HS-27A (cell line): Measurements from ENCODE around the gene TNFRSF13B.
"Not testable (repeated sequence)": the region's sequence is repeated elsewhere in the genome, so short reads cannot be mapped to it uniquely, and the experiment has no call there.

ENCODE experiments used
- DNase-seq: peaks from one replicate; pipeline ENCODE4 v3.0.0-alpha.2; 2012; ENCODE audit warnings: low read depth, missing footprints

The TNFRSF13B gene

DNA sequence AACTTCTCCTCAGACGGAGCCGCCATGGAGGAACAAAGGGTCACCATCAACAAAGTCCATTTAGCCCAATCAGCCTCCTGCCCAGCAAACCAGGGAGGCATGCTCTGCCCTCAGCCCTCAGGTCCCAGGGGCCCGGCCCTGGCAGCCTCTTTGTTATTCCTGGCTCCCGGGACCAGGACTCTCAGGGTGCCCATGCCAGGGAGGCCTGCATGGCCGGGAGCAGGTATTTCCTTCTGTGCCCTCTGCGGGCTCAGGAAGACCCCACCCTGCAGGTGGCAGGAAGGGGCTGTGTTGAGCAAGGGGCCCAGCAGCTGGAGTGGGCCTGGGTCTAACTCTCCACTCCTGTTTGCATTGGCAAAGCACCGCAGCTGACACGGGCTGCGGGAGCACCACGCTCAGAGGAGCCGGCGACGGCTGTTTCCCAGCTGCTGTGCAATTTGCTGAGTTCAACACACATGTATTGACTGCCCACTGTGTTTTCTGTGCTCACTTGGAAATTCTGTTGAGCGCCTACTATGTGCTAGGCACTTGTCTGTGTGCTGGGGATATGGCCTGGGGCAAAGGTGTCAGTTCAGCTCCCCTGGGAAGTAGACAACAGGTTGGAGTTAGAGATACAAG, 33.2 kb upstream of the TNFRSF13B start:
- DNase-seq: not testable (repeated sequence)

DNA sequence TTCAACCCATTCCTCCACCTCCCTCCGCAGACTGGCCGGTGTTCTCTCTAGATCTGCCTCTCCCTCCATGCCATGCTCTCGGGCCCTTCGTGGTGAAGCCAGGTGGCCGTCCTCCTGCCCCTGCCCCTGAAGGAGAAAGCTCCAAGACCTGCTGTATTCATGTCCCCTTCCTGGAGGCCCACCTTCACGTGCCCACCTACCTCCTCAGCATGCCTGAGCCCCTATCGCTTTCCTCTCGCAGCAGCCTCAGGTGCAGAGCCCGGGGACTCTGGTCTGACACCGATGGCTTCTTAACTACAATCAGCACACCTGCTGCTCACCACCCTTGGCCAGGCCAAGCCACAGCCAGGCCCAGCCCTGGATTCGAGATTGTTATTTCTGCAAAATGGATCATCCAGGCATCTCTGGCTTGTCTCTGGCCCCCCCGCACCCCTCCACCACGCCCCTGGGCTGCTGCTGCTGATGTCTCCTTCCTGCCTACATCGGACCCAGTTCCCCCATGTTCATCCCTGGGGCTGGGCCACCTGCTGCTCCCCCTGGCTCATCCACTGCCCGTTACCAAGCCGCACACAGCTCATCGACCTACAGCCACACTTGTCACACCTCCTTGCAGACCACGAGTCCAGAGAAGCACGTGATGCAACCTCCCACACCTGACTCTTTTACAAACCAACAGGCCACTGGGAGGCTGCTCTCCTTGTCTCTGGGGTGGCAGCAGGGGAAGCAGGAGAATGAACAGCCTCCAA, 32.5 kb upstream of the TNFRSF13B start:
- no peak for DNase-seq

DNA sequence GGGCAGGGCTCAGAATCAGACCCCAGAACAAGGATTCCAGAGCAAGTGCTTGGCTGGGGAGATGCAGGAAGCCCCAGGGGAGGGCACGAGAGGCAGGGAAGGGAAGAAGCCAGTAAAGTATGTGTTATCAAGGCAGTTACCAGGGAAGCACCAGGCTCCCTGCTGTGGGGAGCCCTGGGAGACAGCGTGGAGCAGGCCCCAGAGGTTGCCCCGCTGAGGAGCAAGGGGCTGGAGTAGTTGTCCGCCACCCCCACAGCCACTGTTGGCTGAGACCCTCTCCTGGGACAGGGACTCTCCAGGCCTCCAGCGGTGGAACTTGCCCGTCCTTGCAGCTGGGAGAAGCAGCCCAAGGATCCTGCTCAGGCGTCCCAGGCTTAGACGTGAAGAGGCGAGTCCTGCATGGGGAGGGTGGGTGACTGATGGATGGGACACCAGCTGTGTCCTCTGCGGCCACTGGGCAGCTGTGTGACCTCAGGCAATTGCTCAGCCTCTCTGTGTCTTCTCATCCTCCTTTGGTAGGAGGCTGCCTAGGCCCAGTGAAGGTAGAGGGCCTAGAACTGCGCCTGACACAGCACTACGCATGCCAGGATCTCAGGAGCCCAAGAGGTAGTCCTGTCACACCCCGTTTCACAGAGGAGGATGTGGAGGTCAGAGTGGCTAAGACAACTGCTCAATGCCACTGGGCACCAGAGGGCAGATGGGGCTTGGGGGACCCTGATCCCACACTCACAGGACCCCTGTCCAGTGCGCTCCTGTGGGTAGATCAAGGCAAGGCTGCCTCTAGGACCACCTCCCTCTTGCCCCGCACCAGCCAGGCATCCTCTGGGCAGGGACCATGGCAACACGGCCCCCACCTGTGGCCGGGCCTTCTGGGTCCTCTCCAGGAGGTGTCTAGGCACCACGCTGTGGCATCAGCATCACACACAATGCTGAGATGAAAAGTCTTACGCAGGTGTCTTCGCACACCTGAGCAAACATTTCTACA, 31.1 kb upstream of the TNFRSF13B start:
- not testable (repeated sequence) for DNase-seq

DNA sequence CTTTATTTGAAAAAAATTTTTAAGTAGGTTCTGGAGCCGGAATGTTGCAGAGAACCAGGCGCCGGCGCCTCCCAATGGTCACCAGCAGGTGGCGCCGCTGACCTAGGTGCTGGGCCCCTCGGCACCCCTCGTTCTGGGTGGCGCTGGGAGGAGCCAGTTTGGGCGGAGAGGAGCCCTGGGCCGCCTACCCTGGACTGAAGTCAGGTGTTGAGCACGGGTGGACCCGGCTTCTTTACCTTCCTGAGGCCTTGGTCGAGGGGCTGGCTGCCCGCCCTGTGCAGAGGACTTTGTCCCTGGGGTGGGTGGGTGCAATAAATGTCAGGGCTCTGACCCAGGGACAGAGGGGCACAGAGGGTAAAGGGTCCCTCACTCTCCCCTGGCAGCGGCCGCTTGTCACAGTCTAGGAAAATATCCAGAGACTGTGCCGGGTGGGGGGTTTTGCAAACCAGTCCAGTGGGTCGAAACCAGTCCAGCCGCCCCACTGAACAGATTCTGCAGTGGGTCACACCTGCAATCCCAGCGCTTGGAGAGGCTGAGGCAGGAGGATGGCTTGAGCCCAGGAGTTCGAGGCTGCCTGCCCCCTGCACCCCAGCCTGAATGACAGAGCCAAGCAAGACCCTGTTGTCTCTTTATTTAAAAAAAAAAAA, 30.1 kb upstream of the TNFRSF13B start:
- peak; percentile 30 for DNase-seq

DNA sequence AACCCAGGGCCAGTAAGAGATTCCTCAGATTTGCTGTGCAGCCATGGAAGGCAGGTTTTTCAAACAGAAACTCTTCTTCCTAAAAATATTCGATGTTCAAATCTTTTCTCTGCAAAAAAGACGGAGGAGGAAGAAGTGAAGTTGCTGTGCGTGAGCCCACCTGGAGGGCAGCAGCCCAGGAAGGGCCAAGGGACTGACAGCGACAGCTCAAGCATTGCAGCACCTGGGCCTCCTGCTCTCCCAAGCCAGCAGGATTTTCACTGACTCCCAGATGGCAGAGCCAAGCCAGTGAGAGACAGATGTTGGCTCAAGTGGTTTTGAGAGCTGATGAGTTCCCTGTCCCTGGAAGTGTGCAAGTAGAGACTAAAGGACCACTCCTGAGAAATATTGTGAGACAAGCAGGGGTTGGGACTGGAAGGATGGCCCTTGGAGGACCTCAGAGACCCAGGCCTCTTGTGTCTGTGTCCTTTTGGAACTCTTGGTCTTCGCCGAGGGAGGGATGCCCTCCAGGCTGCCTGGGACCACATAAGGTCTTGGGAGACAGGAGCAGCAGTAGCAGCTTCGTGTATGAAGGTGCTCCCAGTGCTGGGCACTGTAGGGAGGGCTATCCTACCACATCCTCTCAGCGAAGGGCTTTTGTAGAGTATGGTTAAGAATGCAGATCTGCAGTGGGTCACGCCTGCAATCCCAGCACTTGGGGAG, 29.3 kb upstream of the TNFRSF13B start:
- DNase-seq: no peak

DNA sequence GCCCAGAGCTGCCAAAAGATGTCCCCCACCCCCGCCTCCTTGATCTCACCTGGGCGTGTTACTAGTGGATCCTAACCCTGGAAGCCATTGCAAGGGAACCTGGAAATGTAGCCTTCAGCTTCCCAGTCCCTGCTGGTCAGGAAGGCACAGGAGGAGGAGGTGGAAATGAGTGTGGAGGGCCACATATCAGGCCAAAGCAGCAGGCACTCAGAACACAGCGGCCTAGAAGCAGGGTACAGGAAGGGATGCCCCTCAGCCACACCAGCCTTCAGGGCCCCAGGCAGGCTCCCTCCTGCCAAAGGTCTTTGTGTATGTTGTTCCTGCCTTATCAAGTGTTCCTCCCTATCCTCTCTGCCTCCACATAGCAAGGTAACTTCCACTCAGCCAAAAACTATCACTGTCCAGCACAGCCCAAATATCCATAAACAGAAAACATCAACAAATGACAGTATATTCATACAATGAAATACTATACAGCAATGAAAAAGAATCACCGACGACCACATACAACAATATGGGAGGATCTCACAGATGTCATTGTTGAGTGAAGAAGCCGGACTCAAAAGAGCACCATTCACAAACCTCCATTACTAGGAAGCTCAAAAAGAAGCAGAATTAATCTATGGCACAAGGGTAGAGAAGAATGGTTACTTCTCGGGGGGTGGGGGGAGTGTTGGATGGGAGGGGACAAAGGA, 28.2 kb upstream of the TNFRSF13B start:
- DNase-seq: no peak

DNA sequence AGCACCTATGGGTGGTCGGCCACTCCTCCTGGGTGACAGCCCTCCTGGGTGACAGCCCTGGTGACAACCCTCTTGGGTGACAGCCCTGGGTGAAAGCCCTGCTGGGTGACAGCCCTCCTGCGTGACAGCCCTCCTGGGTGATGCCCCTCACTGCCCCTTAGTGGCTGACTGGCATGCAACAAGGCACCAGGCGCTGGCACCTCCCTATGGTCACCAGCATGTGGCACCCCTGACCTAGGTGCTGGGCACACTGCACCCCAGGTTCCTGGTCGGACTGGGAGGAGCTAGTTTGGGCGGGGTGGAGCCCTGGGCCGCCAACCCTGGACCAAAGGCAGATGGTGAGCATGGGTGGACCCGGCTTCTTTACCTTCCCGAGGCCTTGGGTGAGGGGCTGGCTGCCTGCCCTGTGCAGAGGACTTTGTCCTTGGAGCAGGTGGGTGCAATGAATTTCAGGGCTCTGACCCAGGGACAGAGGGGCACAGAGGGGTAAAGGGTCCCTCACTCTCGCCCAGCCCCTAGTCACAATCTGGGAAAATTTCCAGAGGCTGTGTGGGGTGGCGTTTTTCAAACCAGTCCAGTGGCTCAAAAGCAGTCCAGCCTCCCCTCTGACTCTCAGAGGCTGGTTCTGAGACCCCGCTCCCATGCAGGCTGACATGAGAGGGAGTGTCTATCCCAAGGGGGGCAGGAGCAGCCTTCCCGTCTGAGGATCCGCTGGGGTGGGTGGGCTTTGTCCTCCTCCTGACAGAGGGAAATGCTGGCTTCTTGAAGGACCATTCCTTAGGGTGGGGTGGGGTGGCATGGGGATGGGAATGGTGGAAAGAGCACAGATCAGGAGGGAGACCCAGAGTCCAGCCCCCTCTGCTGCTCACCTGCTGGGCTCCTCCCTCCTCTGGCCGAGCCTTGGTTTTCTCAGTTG, 25.9 kb upstream of the TNFRSF13B start:
- no peak for DNase-seq

DNA sequence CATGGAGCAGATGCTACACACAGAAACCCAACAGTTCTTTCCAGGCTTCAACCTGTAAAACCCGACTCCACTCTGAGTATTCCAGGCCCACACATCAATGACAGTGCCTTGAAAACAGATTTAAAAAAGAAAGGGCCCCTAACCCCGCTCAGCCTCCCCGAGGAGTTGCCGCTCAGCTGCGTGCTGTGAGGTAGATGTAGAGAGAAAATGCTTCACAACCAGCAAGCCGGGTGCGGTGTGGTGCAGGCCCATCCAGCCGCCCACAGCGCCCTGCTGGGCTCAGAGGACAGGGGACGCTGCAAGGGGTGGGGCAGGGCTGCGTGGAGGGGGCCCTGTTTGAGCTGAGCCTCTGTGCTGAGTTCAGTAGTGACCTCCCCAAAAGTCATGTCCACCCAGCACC, 24.8 kb upstream of the TNFRSF13B start:
- not testable (repeated sequence) for DNase-seq

DNA sequence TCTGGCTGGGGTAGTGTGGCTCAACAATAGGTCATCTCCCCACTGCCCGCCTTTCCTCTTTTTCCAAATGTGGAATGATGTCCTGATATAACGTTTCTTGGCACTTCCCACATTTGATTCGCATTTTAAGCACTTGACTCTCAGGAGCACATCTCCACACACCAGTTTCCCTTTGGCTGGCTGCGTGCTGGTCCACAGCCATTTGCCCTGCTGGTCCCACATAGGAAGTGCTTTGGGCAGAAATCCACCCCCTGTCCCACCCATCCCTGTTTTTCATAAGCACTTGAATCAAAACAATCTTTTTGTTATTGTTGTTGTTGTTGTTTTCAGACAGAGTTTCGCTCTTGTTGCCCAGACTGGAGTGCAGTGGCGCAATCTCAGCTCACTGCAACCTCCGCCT, 24.0 kb upstream of the TNFRSF13B start:
- no peak for DNase-seq

DNA sequence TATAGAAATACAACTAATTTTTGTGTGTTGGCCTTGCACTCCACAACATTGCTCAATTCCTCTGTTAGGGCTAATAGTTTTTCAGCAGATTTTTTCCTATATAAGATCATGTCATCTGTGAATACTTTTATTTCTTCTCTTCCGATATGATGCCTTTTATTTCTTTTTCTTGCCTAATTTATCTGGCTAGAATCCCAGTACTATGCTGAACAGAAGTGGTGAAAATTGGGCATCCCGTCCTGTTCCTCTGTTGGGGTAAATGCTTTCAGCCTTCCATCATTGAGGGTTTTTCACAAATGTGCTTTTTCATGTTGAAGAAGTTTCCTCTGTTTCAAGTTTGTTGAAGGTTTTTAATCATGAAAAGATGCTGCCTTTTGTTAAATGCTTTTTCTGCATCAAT, 22.7 kb upstream of the TNFRSF13B start:
- DNase-seq: no peak

DNA sequence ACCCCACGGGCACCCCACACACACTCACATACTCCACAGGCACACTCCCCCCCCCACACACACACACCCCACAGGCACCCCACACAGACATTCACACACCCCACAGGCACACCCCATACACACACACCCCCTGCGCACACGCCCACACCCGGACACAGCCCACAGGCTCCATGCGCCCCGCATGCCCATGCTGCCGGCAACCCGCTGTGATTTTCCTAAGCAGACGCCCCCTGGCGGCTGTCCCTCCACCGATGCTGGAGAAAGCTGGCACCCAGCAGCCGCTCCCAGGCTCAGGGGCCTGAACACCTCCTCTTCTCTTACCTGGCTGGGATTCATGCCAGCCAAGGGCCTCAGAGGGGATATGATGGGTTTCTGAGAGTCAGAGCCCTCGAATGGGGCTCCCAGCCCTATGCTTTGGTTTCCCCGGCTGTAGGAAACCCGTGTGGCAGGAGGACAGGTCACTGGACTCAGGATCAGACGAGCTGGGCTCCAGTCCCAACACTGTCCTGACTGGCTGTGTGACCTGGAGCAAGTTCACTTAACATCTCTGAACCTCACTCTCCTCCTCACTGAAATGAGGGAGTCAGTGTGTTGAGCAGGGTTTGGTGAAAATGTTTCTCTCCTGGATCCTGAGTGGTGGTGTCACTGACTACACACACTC, 19.6 kb upstream of the TNFRSF13B start:
- peak; percentile 53 for DNase-seq

DNA sequence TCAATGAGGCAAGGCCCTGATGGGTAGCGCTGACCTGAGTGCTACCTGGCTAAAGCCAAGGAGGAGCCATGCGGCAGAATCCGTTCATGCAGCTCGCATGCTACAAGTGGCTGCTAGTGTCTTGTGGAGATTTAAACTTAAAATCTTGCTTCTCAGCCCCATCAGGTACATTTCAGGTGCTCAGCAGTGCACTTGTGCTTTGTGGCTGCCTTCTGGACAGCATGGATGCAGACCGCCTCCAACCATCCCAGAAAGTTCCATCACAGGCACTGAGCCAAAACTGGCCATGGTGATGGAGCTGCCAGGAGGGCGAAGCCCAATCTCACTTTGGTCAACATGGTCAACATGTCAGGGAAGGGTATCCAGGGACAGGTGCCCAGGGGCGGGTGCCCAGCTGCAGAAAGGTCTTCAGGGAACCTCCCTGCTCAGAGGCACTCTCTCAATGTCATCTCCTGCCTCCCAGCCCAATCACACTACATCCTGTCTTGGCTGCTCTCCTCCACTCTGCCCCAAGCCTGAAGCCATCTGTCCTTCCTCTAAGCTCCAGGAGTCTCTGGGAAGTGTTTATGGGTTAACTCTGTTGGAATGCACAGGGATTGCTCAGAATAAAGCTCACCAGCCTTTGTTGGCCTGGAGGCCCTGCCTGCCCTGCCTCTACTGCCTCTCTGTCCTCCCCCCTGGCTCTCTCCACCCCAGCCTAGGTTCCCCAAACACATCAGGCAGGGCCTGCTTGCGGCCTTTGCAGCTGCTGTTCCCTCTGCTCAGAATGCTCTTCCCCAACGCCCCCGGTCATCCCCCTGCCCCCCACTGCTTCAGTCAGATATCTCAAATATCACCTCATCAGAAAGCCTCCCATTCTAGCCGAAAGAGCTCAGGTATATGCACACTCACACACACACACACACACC, 18.3 kb upstream of the TNFRSF13B start:
- DNase-seq: no peak

DNA sequence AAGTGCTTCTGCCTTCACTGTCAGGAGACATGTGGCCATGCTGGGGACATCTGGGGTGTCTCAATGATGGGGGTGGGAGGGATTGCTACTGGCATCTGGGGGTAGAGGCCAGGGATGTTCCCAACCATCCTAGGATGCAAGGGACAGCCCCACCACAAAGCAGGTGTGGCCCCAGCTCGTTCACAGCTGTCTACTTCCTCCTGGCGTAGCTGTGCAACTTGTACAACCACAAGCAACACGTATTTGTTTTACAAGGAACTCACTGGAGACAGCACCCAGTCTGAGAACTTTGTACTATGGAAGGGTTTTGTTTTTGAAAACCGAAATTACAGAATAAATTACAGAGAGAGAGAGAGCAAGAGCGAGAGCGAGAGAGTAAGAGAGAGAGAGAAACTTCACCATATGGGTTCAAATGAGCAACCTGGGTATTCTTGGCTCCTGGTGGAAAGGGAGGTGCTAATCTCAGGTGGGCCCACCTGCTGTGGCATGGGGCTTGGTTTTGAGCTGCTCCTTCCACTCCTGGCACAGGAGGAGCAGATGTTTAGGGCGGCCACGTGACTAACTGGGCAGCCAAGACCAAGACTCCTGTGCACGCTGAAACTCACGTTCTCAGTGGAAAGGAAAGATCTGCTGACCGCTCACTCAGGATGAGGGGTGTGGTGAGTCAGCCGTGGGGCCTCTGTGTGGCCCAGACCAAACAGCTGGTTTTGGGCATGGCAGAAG, 17.5 kb upstream of the TNFRSF13B start:
- no peak for DNase-seq

DNA sequence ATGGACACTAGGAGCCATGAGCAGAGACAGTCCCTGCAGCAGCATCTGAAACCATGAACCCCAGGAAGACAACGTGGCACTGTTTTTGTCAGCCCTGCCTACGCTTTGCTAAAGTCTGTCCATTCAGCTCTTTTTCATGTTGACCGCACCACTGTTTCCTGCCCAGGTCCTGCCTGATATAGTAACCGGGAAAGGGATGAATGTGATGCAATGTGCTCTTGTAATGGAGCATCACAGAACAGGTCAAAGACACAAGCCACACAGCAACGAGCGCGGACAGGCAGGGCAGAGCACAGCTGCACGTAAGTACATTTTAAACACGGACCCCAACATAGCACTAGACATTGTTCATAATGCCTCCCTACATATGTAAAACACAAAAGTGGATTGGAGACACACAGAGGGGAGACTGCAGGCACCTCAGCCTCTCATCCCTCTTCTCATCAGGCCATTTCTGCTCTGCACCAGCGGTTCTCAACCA, 16.9 kb upstream of the TNFRSF13B start:
- no peak for DNase-seq

DNA sequence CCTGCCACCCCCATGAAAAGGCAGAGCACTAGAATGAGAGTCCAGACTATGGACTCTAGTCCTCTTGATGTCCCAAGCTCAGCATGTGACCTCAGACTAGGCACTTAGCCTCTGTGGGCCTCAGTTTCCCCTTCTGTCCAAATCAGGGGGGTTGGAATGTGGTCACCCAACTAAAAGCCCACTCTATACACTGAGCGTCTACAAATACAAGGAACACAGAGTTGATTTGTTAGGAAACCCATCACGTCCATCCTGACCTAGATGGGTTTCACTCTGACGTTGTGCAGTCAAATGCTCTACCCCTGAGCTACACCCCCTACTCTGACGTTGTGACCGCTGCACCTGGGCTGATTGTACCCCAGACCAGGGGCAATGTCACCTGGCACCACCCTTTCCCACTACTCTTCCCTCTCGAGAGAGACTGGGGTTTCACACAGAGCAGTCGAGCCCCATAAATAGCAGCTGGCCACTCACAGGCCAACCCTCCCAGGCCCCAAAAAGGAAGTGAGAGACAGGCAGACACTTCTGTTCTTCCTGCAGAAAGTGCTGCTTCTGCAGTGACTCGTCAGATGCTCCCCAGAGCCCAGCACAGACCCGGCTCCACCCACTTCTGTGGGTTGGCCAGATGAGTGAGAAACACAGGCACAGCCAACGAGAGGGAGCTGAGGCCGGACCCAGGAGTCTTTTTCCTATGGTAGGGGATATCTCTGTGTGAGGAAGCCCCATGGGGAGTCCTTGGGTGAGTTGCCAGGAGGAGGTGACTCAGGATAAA, 16.1 kb upstream of the TNFRSF13B start:
- DNase-seq: peak; percentile 39

DNA sequence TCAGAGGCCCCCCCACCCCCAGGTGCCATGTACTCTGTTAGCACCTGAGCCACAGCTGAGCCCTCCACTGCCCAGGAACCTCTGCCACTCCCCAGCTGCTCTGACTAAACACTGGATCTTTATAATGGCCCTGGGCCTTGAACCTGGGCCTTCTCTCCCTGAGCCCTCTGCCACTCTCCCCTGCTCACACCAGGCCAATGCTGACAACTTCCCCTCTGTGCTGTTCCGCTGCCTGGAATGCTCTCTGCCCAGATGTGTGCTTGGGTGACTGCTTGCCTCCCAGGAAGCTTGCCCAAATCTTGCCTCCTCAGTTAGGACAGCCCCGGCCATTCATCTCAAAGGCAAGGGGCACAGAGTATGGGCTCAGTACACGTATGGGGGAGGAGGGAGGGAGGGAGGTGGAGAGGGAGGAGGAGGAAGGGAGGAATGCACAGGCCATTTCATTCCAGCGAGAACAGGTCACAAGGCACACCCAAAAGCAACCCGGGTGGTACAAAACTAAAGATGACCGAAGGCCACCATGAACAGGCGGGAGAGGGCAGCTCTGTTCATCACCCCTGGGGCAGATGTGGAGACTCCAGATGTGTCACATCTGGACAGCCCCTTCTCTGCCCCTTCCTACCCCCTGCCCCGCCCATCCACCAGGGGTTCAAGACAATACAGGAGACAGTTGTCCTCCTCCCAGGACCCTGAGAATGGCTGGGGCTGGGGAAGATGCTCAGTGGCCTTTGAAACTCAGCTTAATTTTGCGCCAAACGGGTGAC, 15.3 kb upstream of the TNFRSF13B start:
- no peak for DNase-seq
